Osteocyte (in vitro differentiated cells): ENCODE measurements around the gene WAC. TPM values are rescaled to one million over a fixed set of nuclear protein-coding genes. Genes with fewer than 3 reads are reported as not detected.
"Not testable (repeated sequence)": the region's sequence is repeated elsewhere in the genome, so short reads cannot be mapped to it uniquely, and the experiment has no call there.

ENCODE experiments used
- DNase-seq: peaks from one replicate; pipeline ENCODE4 v3.0.0; 2021; ENCODE audit warnings: mixed read lengths; ENCODE audit not compliant: unreplicated experiment; ENCODE audit errors: extremely low spot score
- H3K27ac Mint-ChIP-seq: one replicate; pipeline ENCODE4 v1.8.0; 2021; ENCODE audit warnings: mild to moderate bottlenecking, mixed read lengths; ENCODE audit not compliant: unreplicated experiment
- H3K27me3 Mint-ChIP-seq: one replicate; pipeline ENCODE4 v1.8.0; 2021; ENCODE audit warnings: mixed read lengths; ENCODE audit not compliant: unreplicated experiment
- H3K36me3 Mint-ChIP-seq: one replicate; pipeline ENCODE4 v1.8.0; 2021; ENCODE audit warnings: mixed read lengths; ENCODE audit not compliant: unreplicated experiment
- H3K4me1 Mint-ChIP-seq: one replicate; pipeline ENCODE4 v1.8.0; 2021; ENCODE audit warnings: mixed read lengths; ENCODE audit not compliant: unreplicated experiment
- H3K4me3 Mint-ChIP-seq: one replicate; pipeline ENCODE4 v1.8.0; 2021; ENCODE audit warnings: mild to moderate bottlenecking, moderate library complexity, mixed read lengths; ENCODE audit not compliant: unreplicated experiment
- H3K9me3 Mint-ChIP-seq: one replicate; pipeline ENCODE4 v1.8.0; 2021; ENCODE audit warnings: mixed read lengths; ENCODE audit not compliant: unreplicated experiment
- CTCF ChIP-seq: fragments of 200-600 bp; sonication (generic); IDR thresholded peaks from 2 replicates; pipeline ENCODE4 v1.5.0; 2021; ENCODE audit warnings: antibody characterized with exemption, mild to moderate bottlenecking, moderate library complexity
- total RNA-seq: library from RNA; stranded (reverse); gene quantifications from 2 replicates; pipeline ENCODE4 v1.2.1, GENCODE V29; 2021

The WAC gene
- total RNA-seq, 1 donor from 2014 or later: 110 TPM

- H3K27me3 Mint-ChIP-seq: no peaks in the 10 kb centered on the region
- TF ChIP-seq CTCF: no peak
- H3K4me1 Mint-ChIP-seq: no peaks in the 10 kb centered on the region
- H3K4me3 Mint-ChIP-seq: no peak overlapping the region
- peaks cover 27% of the 10 kb centered on the region for H3K36me3 Mint-ChIP-seq
- DNase-seq: no peak
- peaks cover 25% of the 10 kb centered on the region for H3K9me3 Mint-ChIP-seq
- no peak overlapping the region for H3K27ac Mint-ChIP-seq
These were observed 12.6 kb upstream of the WAC start for GRCh38 chr10:28520346-28520745.

- H3K9me3 Mint-ChIP-seq: peaks cover 25% of the 10 kb centered on the region
- H3K27ac Mint-ChIP-seq, H3K27me3 Mint-ChIP-seq, DNase-seq, H3K4me1 Mint-ChIP-seq, H3K4me3 Mint-ChIP-seq: not testable (repeated sequence)
- H3K36me3 Mint-ChIP-seq: peaks cover 30% of the 10 kb centered on the region
These were observed 12.1 kb upstream of the WAC start for GRCh38 chr10:28520828-28521227.

GRCh38 chr10:28521961-28522360 is 11.0 kb upstream of the WAC start:
- peaks cover 28% of the 10 kb centered on the region for H3K9me3 Mint-ChIP-seq
- not testable (repeated sequence) for H3K27ac Mint-ChIP-seq, H3K4me3 Mint-ChIP-seq, H3K27me3 Mint-ChIP-seq, H3K4me1 Mint-ChIP-seq, DNase-seq
- H3K36me3 Mint-ChIP-seq: peaks cover 31% of the 10 kb centered on the region

DNA sequence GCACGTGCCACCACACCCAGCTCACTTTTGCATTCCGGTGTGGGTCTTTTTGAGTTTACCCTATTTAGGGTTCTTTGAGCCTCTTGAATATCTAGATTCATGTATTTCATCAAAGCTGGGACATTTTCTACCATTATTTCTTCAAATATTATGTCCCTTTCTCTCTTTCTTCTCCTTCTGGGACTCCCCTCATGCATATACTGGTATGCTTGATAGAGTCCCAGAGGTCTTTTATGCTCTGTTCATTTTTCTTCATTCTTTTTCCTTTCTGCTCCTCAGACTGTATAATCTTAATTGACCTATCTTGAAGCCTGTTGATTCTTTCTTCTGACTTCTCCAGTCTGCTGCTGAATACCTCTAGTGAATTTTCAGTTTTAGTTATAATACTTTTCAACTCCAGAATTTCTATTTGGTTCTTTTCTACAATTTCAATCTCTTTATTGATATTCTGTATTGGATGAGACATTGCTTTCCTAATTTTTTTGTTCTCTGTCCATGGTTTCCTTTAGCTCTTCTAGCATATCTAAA is 9.1 kb upstream of the WAC start:
- Mint-ChIP-seq H3K9me3 (peaks cover 25% of the 10 kb centered on the region), H3K27ac (no peak overlapping the region), H3K27me3 (no peaks in the 10 kb centered on the region), H3K36me3 (peaks cover 31% of the 10 kb centered on the region), H3K4me3 (no peak overlapping the region), H3K4me1 (peaks cover under 1% of the 10 kb centered on the region)
- no peak for TF ChIP-seq CTCF
- no peak for DNase-seq

- H3K9me3 Mint-ChIP-seq: peaks cover 3% of the 10 kb centered on the region
- H3K27ac Mint-ChIP-seq: no peak overlapping the region
- DNase-seq: no peak
- peaks cover 24% of the 10 kb centered on the region for H3K36me3 Mint-ChIP-seq
- peaks cover 40% of the 10 kb centered on the region for H3K4me1 Mint-ChIP-seq
- H3K4me3 Mint-ChIP-seq: peak overlapping the region; percentile 98
- H3K27me3 Mint-ChIP-seq: no peaks in the 10 kb centered on the region
- no peak for TF ChIP-seq CTCF
These were observed 2.2 kb upstream of the WAC start for GRCh38 chr10:28530751-28531150.

DNA sequence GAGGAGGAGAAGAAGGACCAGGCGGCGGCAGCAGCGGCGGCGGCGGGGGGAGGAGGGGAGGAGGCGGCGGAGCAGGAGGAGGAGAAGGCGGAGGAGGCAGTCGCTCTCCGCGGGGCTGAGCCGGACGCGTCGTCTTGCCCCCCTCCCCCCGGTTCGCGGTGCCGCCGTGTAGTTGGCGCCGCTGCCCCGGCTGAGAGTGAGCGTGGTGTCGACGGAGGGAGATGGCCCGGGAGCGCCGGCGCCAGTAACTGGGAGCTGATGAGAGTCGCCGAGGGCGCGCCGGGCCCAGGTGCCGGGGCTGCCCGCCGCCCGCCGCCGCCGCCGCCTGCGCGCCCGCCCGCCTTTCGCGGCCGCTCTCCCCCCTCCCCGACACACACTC is 257 bp downstream of the WAC start:
- H3K4me3 Mint-ChIP-seq: peak overlapping the region; percentile 98
- peaks cover 55% of the 10 kb centered on the region for H3K4me1 Mint-ChIP-seq
- H3K27me3 Mint-ChIP-seq: no peaks in the 10 kb centered on the region
- no peak for TF ChIP-seq CTCF
- no peak for DNase-seq
- H3K27ac Mint-ChIP-seq: peak overlapping the region; percentile 100
- peaks cover 40% of the 10 kb centered on the region for H3K36me3 Mint-ChIP-seq
- H3K9me3 Mint-ChIP-seq: no peaks in the 10 kb centered on the region
